T-helper 22 cell (primary cell): ENCODE results near the gene TCF4.

ENCODE experiments used
- DNase-seq: peaks from one replicate; pipeline ENCODE4 v3.0.0-alpha.2; 2020; ENCODE audit warnings: low read depth

The TCF4 gene

GRCh38 chr18:55544014-55544413 lies 44.0 kb downstream of the TCF4 start:
- no peak for DNase-seq

- no peak for DNase-seq
These were observed 44.8 kb downstream of the TCF4 start for GRCh38 chr18:55543130-55543704.

- DNase-seq: no peak
These were observed 46.4 kb downstream of the TCF4 start for GRCh38 chr18:55541571-55541970.

- DNase-seq: no peak
These were observed 48.8 kb downstream of the TCF4 start for GRCh38 chr18:55539240-55539639.

GRCh38 chr18:55534996-55535395 lies 53.0 kb downstream of the TCF4 start:
- DNase-seq: no peak

GRCh38 chr18:55534547-55534946 lies 53.4 kb downstream of the TCF4 start:
- DNase-seq: no peak

- DNase-seq: no peak
These were observed 57.8 kb downstream of the TCF4 start for GRCh38 chr18:55530166-55530565.

- no peak for DNase-seq
These were observed 58.4 kb downstream of the TCF4 start for GRCh38 chr18:55529581-55529980.

- no peak for DNase-seq
These were observed 62.1 kb downstream of the TCF4 start for GRCh38 chr18:55525845-55526244.

- DNase-seq: no peak
These were observed 63.5 kb downstream of the TCF4 start for GRCh38 chr18:55524353-55525073.

GRCh38 chr18:55523001-55523400 lies 65.0 kb downstream of the TCF4 start:
- no peak for DNase-seq

GRCh38 chr18:55522011-55522410 lies 66.0 kb downstream of the TCF4 start:
- no peak for DNase-seq

GRCh38 chr18:55517055-55517454 lies 70.9 kb downstream of the TCF4 start:
- DNase-seq: no peak

GRCh38 chr18:55515941-55516710 lies 71.9 kb downstream of the TCF4 start:
- DNase-seq: no peak

GRCh38 chr18:55515214-55515613 lies 72.8 kb downstream of the TCF4 start:
- no peak for DNase-seq

GRCh38 chr18:55513161-55513560 lies 74.8 kb downstream of the TCF4 start:
- no peak for DNase-seq

- DNase-seq: no peak
These were observed 76.7 kb downstream of the TCF4 start for GRCh38 chr18:55511277-55511676.

- no peak for DNase-seq
These were observed 77.2 kb downstream of the TCF4 start for GRCh38 chr18:55510809-55511208.

- DNase-seq: no peak
These were observed 78.2 kb downstream of the TCF4 start for GRCh38 chr18:55509631-55510324.

GRCh38 chr18:55508651-55509050 lies 79.3 kb downstream of the TCF4 start:
- no peak for DNase-seq

- no peak for DNase-seq
These were observed 81.9 kb downstream of the TCF4 start for GRCh38 chr18:55506074-55506473.

GRCh38 chr18:55504808-55505207 lies 83.2 kb downstream of the TCF4 start:
- DNase-seq: no peak
